Ovary (tissue), 9 donors: Measurements from ENCODE around the gene PRKCH. TPM values are rescaled to one million over a fixed set of nuclear protein-coding genes. Genes with fewer than 3 reads are reported as not detected.

ENCODE experiments used
- DNase-seq, 5 donors: peaks; one replicate each; pipeline ENCODE4 v3.0.0-alpha.2; 2019 to 2020
- H3K27ac ChIP-seq, 2 donors: fragments of 200-600 bp; one replicate each; pipeline versions ENCODE4 v1.5.1 to v1.8.0; 2019 to 2022
- H3K27me3 ChIP-seq: fragments of 200-600 bp; one replicate; pipeline ENCODE4 v1.8.0; 2022
- H3K36me3 ChIP-seq: fragments of 200-600 bp; sonication (generic); one replicate; pipeline ENCODE4 v1.5.1; 2019
- H3K4me1 ChIP-seq: one replicate; pipeline ENCODE4 v1.8.1; 2013; ENCODE audit warnings: mild to moderate bottlenecking, moderate library complexity; ENCODE audit not compliant: insufficient read depth
- H3K4me3 ChIP-seq: fragments of 200-600 bp; sonication (generic); one replicate; pipeline ENCODE4 v1.5.1; 2017
- H3K9me3 ChIP-seq, 2 donors: fragments of 200-600 bp in 1 of 2; sonication (generic) in 1 of 2; one replicate each; pipeline versions ENCODE4 v1.5.1 to v1.8.1; 2013 to 2019; ENCODE audit warnings: mild to moderate bottlenecking in 1 of 2, moderate library complexity in 1 of 2
- EP300 ChIP-seq: sonication (generic); formaldehyde crosslinking; IDR thresholded peaks from one replicate; pipeline ENCODE4 v1.6.1; 2017; ENCODE audit warnings: antibody characterized with exemption
- POLR2A ChIP-seq: fragments of 450-650 bp; IDR thresholded peaks from one replicate; pipeline ENCODE4 v1.6.1; 2017; ENCODE audit warnings: antibody characterized with exemption, mild to moderate bottlenecking, moderate library complexity
- WGBS, 3 donors: extraction: QIAGEN DNeasy Blood & Tissue Kit in 1 of 3; methylation state at CpG; one replicate each; pipeline versions ENCODE4 v1.1.5 to v1.1.7; 2013 to 2017; 5-methylcytosine and 5-hydroxymethylcytosine counted together
- intact Hi-C, 4 donors: fragments of 100-400 bp; cut with DNase I; formaldehyde crosslinking; loops; one replicate each; pipeline versions ENCODE4 v1.11.0 to v1.15.1; 2022 to 2023
- polyA plus RNA-seq, 2 donors: library from polyadenylated mRNA; stranded (reverse); fragments of 200-250 nt in 1 of 2; fragments of 350-450 nt in 1 of 2; fragmentation: Illumina TruSeq in 1 of 2; extraction: RNeasy Lipid Tissue Mini Kit (QIAGEN cat#74804) in 1 of 2; gene quantifications; one replicate each; pipeline ENCODE4 v1.2.3, GENCODE V29; 2013 to 2014
- total RNA-seq, 7 donors: library from RNA; depleted of rRNA in 2 of 7; stranded (reverse); fragments of >200 nt in 2 of 7; fragmentation: NEBNext Ultra II Directional in 3 of 7; extraction: Animal tissue kit (Norgen Biotek cat#: 25700) in 3 of 7; gene quantifications; one replicate each; pipeline versions ENCODE4 v1.1.0 to v1.2.4, GENCODE V29; 2016 to 2023
- TF ChIP-seq, protein P1 (sequence below), 3 donors: fragments of 450-650 bp in 2 of 3; fragments of 200-600 bp in 1 of 3; IDR thresholded peaks; one replicate each; pipeline versions ENCODE4 v1.5.1 to v1.8.0; 2016 to 2022; ENCODE audit warnings: antibody characterized with exemption in 3 of 3, mild to moderate bottlenecking in 1 of 3
- donor health status: DM: no; HTN: no; CAD: no; lungs with moderate emphysema.
- donor health status: DM: no; HTN: no; CAD: no.
- donor health status: Bipolar disorder and iron deficiency.
- donor health status: DM: yes; HTN: yes; CAD: no.
- donor health status: DM: no; HTN: no; CAD: no.
- donor health status: DM: yes; HTN: yes; CAD: no.

Gene PRKCH
- total and polyA plus RNA-seq, 9 donors, result 8.4 to 47.6 (median 15.9) TPM

GRCh38 chr14:61532763-61533162 lies 211.4 kb downstream of the PRKCH start:
- intact Hi-C loops, result loop anchor here in 1 of 4 donors (10.0 kb wide), 1 partner anchor 48 kb away; no protein-coding TSS in a partner anchor
- no peaks in the 10 kb centered on the region for H3K4me1 ChIP-seq
- H3K27me3 ChIP-seq, result no peaks in the 10 kb centered on the region
- DNase-seq, result no peak
- no peaks in the 10 kb centered on the region for H3K9me3 ChIP-seq
- no peak overlapping the region for H3K4me3 ChIP-seq
- WGBS, 3 donors, result 73 to 94% (median 76%) methylated on average over 6 of the region's 6 CpGs
- no peak overlapping the region for H3K27ac ChIP-seq
- TF ChIP-seq, protein P1, sequence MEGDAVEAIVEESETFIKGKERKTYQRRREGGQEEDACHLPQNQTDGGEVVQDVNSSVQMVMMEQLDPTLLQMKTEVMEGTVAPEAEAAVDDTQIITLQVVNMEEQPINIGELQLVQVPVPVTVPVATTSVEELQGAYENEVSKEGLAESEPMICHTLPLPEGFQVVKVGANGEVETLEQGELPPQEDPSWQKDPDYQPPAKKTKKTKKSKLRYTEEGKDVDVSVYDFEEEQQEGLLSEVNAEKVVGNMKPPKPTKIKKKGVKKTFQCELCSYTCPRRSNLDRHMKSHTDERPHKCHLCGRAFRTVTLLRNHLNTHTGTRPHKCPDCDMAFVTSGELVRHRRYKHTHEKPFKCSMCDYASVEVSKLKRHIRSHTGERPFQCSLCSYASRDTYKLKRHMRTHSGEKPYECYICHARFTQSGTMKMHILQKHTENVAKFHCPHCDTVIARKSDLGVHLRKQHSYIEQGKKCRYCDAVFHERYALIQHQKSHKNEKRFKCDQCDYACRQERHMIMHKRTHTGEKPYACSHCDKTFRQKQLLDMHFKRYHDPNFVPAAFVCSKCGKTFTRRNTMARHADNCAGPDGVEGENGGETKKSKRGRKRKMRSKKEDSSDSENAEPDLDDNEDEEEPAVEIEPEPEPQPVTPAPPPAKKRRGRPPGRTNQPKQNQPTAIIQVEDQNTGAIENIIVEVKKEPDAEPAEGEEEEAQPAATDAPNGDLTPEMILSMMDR (IDR thresholded peaks at IDR 0.05), result no peak
- TF ChIP-seq EP300, result no peak
- TF ChIP-seq POLR2A, result no peak
- no peaks in the 10 kb centered on the region for H3K36me3 ChIP-seq

DNA sequence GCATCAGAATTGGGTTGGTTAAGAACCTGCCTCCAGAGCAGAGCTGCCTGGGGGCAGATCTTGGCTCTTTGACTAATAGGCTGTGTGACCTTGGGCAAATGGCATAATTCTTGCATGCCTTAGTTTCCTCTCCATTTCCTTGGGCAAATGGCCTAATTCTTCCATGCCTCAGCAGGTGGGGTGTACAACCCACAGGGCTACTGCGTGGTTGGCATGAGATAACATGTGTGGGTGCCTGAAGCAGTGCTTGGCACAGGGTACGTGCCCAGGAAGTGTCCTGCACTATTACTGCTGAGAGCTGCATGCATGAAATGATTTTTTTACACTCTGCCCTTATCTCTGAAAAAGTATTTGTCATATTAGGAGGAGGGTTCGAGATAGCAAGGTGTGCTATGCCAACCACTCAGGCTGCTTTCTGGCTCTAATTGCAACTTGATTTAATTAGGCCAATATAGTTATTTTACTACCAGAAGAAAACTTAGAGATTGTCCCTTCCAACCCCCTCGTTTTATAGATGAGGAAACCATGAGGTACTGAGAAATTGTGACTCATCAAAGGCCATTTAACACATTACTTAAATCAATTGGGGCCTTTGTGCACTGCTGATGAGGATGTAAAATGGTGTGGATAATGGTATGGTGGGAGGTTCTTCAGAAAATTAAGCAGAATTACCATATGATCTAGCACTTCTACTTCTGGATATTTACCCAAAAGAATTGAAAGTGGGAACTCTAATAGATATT lies 212.3 kb downstream of the PRKCH start:
- Histone ChIP-seq H3K9me3 (no peaks in the 10 kb centered on the region), H3K27ac (no peak overlapping the region), H3K36me3 (no peaks in the 10 kb centered on the region), H3K4me3 (no peak overlapping the region), H3K27me3 (no peaks in the 10 kb centered on the region), H3K4me1 (no peaks in the 10 kb centered on the region)
- intact Hi-C loops, result loop anchor here in 1 of 4 donors (10.0 kb wide), 1 partner anchor 49 kb away; no protein-coding TSS in a partner anchor
- TF ChIP-seq EP300 (no peak), POLR2A (no peak)
- TF ChIP-seq, protein P1 (IDR thresholded peaks at IDR 0.05), result no peak
- 73 to 79% (median 78%) methylated on average over 4 of the region's 4 CpGs for WGBS, 3 donors
- no peak for DNase-seq

DNA sequence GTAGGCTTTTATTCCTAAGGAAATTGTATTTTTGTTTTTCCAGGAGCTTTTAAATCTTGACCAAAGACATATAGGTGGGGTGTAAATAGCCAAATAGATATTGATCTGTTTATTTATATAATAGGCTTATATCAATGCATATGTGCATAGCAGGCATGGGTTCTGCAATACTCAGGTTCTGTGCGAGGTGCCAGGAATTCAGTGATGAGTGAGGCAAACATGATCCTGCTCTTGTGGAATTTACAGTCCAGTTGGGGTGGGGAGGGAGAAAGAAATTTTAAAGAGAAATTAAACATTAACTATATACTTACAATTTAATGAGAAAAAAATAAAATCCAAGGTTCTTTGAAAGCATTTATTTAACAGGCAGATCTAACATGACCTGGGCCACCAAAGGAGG lies 213.7 kb downstream of the PRKCH start:
- no peaks in the 10 kb centered on the region for H3K4me1 ChIP-seq
- 93 to 100% (median 95%) methylated on average over 1 of the region's 1 CpG for WGBS, 3 donors
- intact Hi-C loops, result loop anchor here in 1 of 4 donors (10.0 kb wide), 1 partner anchor 50 kb away; no protein-coding TSS in a partner anchor

DNA sequence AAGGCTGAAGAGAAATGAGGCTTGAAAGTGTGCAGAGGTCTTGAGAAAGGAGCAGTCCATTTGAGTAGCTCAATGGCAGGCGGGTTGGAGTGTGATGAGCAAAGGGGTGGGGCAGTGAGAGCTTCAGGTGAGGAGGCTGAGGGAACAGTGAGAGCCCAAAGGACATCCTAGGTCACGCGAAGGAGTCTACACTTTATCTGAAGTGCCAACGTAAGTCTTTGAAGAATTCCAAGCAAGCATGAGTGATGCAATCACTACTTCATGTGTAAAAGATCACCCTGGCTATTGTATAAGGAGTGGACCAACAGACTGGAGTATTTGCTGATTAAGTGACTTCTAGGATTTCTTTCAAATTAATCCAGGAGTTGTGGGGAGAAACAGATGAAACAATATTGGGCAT lies 214.1 kb downstream of the PRKCH start:
- Histone ChIP-seq H3K9me3 (no peaks in the 10 kb centered on the region), H3K36me3 (no peaks in the 10 kb centered on the region), H3K27me3 (no peaks in the 10 kb centered on the region), H3K27ac (no peak overlapping the region), H3K4me1 (no peaks in the 10 kb centered on the region), H3K4me3 (no peak overlapping the region)
- TF ChIP-seq EP300 (no peak), POLR2A (no peak)
- TF ChIP-seq, protein P1 (IDR thresholded peaks at IDR 0.05), result no peak
- intact Hi-C loops, result loop anchor here in 1 of 4 donors (10.0 kb wide), 1 partner anchor 51 kb away; no protein-coding TSS in a partner anchor
- no peak for DNase-seq
- 93 to 96% (median 96%) methylated on average over 4 of the region's 4 CpGs for WGBS, 3 donors

More for the DNA sequence above, 213.7 kb downstream of the PRKCH start:
- Histone ChIP-seq H3K27me3 (no peaks in the 10 kb centered on the region), H3K36me3 (no peaks in the 10 kb centered on the region), H3K4me3 (no peak overlapping the region), H3K27ac (no peak overlapping the region), H3K9me3 (no peaks in the 10 kb centered on the region)
- TF ChIP-seq, protein P1 (IDR thresholded peaks at IDR 0.05), result no peak
- TF ChIP-seq POLR2A (no peak), EP300 (no peak)
- DNase-seq, result no peak
